GM19452 (cell line): ENCODE results near the gene WDR88.
A peak's percentile ranks its signal among the peaks of the same experiment; 100 is the strongest.
"Not testable (repeated sequence)": the region's sequence is repeated elsewhere in the genome, so short reads cannot be mapped to it uniquely, and the experiment has no call there.

Experiments
- ATAC-seq: cut with Tn5 transposase; IDR thresholded peaks from one replicate; pipeline ENCODE4 v1.9.1; 2021; ENCODE audit not compliant: unreplicated experiment

The WDR88 gene

GRCh38 chr19:33126712-33127111 lies 5.2 kb upstream of the WDR88 start:
- ATAC-seq, result not testable (repeated sequence)

GRCh38 chr19:33129901-33130300 lies 2.0 kb upstream of the WDR88 start:
- ATAC-seq, result no peak

- no peak for ATAC-seq
These were observed 1.5 kb upstream of the WDR88 start for GRCh38 chr19:33130433-33130832.

GRCh38 chr19:33132425-33132824 lies 511 bp downstream of the WDR88 start:
- ATAC-seq, result no peak

DNA sequence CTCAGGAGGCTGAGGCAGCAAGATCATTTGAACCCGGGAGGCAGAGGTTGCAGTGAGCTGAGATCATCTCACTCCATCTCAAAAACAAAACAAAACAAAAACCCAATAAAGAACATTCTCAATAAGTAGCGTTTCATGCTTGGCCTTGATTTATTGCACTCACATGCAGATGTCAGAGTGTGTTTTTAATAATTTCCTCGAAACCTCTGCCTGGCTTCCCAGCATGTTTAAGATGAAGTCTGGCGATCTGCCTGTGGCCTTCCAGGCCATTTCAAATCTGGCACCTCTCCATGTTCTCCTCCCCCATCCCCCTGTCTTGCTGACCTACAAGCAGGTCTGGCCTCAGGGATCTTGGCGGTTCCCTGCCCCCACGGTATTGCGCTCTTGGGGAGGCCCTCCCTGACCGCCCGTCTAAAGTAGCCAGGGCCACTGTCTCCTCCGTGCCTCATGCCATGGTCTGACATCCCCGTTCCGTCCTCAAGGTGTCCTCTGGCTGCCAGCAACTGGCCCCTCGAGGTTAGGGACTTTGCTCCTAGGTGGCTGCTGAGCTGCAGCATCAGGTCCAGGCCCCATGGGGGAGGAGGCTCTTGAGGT lies 1.6 kb downstream of the WDR88 start:
- ATAC-seq, result no peak

- ATAC-seq, result no peak
These were observed 2.7 kb downstream of the WDR88 start for GRCh38 chr19:33134571-33135041.

DNA sequence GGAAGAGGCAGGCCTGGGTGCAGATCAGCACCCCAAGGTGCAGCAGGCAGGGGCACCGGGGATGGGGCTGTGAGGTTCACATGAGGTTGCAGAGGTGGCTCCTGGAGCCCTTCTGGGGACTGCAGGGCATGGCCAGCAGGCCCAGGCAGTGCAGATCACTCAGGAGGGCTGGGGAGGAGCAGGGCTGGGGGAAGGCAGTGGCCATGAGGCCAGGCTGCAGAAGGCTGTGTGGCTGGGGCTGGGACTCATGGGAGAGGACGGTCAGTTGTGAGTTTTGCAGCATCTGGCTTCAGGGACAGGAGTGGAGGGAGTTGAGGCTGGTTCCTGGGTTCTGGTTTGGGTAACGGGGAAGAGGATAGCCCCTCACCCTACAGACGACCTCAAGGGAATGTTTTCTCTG lies 7.3 kb downstream of the WDR88 start:
- no peak for ATAC-seq

GRCh38 chr19:33143897-33144405 lies 12.0 kb downstream of the WDR88 start:
- peak; percentile 74 for ATAC-seq

DNA sequence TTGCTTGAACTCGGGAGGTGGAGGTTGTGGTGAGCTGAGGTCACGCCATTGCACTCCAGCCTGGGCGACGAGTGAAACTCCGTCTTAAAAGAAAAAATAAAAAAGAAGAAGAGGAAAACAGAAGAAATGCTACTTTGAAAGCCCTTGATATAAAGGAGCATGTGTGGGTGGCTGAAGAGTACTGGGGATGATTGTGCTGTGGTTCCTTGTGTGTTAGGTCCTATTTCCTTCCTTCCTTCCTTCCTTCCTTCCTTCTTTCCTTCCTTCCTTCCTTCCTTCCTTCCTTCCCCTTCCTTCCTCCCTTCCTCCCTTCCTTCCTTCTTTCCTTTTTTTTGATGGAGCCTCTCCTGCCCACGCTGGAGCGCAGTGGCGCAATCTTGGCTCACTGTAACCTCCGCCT lies 14.3 kb downstream of the WDR88 start:
- no peak for ATAC-seq

GRCh38 chr19:33147538-33147937 lies 15.6 kb downstream of the WDR88 start:
- no peak for ATAC-seq

- no peak for ATAC-seq
These were observed 19.1 kb downstream of the WDR88 start for GRCh38 chr19:33150852-33151518.

DNA sequence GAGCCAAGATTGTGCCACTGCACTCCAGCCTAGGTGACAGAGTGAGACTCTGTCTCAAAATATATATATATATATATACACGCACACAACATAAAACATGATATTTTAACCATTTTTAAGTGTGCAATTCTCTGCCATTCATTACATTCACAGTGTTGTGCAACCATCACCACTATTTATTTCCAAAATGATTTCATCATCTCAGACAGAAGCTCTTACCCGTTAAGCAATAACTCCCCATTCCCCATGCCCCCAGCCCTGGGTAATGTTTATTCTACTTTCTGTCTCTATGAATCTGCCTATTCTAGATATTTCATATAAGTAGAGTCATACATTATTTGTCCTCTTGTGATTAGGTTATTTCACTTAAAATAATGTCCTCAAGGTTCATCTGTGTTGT lies 20.3 kb downstream of the WDR88 start:
- no peak for ATAC-seq

- not testable (repeated sequence) for ATAC-seq
These were observed 20.7 kb downstream of the WDR88 start for GRCh38 chr19:33152625-33153024.

GRCh38 chr19:33154313-33154712 lies 22.4 kb downstream of the WDR88 start:
- ATAC-seq, result not testable (repeated sequence)

- no peak for ATAC-seq
These were observed 24.4 kb downstream of the WDR88 start for GRCh38 chr19:33156334-33156733.

DNA sequence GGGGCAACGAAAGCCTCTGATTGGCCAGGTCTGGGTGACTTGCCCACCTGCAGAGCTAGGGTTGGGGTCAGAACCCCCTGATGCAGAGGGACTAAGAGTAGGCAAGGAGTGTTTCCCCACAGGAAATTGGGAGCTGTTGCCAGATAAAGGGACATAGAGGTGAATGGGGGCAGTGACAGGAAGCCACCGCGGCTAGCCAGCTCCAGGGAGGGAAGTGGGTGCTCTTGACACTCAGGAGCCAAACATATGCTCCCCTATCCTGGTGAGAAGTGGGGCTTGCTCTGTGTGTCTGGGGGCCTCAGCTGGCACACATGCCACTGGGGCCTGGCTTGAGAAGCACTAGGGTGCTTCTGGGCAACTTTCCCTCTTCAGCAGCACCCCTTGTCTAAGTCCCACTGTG lies 26.0 kb downstream of the WDR88 start:
- no peak for ATAC-seq

DNA sequence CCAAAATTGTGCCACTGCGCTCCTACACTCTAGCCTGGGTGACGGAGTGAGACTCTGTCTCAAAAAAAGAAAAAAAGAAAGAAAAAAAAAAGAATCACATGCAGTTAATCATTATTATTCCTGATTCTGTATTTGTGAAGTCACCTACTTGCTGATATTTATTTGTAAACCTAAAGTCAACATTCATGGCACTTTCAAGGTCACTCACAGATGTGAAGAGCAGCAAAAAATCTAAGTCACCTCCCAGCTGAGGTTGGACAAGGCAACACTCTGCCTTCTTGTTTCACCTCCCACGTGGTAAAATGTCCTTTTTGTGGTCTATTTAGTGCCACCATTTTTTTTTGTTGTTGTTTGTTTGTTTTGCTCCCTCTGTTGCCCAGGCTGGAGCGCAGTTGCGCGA lies 26.5 kb downstream of the WDR88 start:
- ATAC-seq, result no peak

DNA sequence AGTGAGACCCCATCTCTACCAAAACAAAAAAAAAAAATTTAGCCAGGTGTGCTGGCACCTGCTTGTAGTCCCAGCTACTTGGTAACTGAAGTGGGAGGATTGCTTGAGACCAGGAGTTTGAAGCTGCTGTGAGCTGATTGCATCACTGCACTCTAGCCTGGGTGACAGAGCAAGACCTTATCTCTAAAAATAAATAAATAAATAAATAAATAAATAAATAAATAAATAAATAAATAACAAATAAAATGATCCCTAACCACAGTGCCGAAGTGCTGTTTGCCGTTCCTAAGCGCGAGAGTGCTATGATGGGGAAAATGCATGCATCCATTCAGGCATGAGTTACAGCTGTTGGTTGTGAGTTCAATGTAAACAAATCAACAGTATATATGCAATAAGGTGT lies 27.2 kb downstream of the WDR88 start:
- no peak for ATAC-seq

DNA sequence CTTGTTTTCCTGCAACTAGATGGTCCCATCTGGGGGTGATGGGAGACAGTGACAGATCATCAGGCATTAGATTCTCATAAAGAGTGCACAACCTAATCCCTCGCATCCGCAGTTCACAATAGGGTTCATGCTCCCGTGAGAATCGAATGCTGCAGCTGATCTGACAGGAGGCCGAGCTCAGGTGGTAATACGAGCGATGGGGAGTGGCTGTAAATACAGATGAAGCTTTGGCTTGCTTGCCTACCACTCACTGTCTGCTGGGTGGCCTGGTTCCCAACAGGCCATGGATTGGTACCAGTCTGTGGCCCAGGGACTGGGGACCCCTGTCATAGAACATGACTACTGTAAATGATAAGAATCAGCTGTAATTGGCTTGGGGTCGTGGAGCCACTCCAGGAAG lies 28.0 kb downstream of the WDR88 start:
- ATAC-seq, result no peak

DNA sequence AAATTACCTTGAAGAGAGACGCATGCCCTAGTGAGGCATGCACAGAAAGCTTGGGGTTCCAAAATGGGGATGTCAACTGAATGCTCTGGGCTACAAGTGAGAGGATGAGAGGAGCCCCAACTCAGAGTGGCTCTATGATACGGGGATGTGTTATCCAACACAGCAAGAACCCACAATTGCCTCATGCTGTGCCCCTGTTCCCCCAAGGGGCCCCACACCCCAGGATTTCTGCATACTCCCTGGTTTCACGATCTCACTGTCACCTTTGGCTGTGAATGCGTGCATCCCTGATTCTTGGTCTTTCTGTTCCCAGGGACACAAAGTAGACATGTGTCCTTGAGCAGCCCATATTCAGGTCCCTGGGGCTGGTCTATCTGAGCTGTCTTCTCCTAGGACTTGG lies 29.3 kb downstream of the WDR88 start:
- ATAC-seq, result no peak

DNA sequence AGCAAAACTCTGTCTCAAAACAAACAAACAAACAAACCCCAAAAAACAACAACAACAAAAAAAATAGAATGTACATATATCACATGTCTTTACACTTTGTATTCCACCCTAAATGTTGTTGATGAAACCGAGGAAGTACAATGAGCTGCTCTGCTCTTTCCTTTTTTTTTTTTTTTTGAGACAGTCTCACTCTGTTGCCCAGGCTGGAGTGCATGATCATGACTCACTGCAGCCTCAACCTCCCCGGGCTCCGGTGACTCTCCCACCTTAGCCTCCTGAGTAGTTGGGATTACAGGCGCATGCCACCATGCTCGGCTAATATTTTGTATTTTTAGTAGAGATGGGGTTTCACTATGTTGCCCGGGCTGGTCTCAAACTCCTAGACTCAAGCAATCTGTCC lies 31.6 kb downstream of the WDR88 start:
- ATAC-seq, result no peak

- not testable (repeated sequence) for ATAC-seq
These were observed 34.1 kb downstream of the WDR88 start for GRCh38 chr19:33166037-33166436.

GRCh38 chr19:33167438-33167837 lies 35.5 kb downstream of the WDR88 start:
- ATAC-seq, result no peak
